ENCODE measurements around the gene AP1G1.
"Not testable (repeated sequence)": the region's sequence is repeated elsewhere in the genome, so short reads cannot be mapped to it uniquely, and the experiment has no call there.

The AP1G1 gene

GRCh38 chr16:71807905-71808592 is 585 bp downstream of the AP1G1 start:
- DNase-seq: no peak

- no peak for DNase-seq
These were observed 5.3 kb downstream of the AP1G1 start for GRCh38 chr16:71803305-71803690.

- DNase-seq: no peak
These were observed 12.0 kb downstream of the AP1G1 start for GRCh38 chr16:71796501-71797097.

- DNase-seq: no peak
These were observed 13.7 kb downstream of the AP1G1 start for GRCh38 chr16:71794943-71795342.

GRCh38 chr16:71794018-71794417 is 14.6 kb downstream of the AP1G1 start:
- DNase-seq: no peak

GRCh38 chr16:71792176-71792575 is 16.5 kb downstream of the AP1G1 start:
- DNase-seq: no peak

GRCh38 chr16:71790329-71790728 is 18.3 kb downstream of the AP1G1 start:
- not testable (repeated sequence) for DNase-seq

- no peak for DNase-seq
These were observed 19.5 kb downstream of the AP1G1 start for GRCh38 chr16:71789136-71789535.

- no peak for DNase-seq
These were observed 20.1 kb downstream of the AP1G1 start for GRCh38 chr16:71788578-71788977.

- DNase-seq: not testable (repeated sequence)
These were observed 23.5 kb downstream of the AP1G1 start for GRCh38 chr16:71785143-71785542.

- no peak for DNase-seq
These were observed 24.5 kb downstream of the AP1G1 start for GRCh38 chr16:71784093-71784492.

GRCh38 chr16:71781741-71782140 is 26.9 kb downstream of the AP1G1 start:
- no peak for DNase-seq

GRCh38 chr16:71780521-71781089 is 28.0 kb downstream of the AP1G1 start:
- no peak for DNase-seq

- DNase-seq: no peak
These were observed 29.9 kb downstream of the AP1G1 start for GRCh38 chr16:71778780-71779179.

- no peak for DNase-seq
These were observed 31.3 kb downstream of the AP1G1 start for GRCh38 chr16:71777329-71777728.

GRCh38 chr16:71775949-71776348 is 32.7 kb downstream of the AP1G1 start:
- no peak for DNase-seq

GRCh38 chr16:71771571-71771970 is 37.1 kb downstream of the AP1G1 start:
- no peak for DNase-seq

- DNase-seq: no peak
These were observed 39.4 kb downstream of the AP1G1 start for GRCh38 chr16:71769222-71769621.

GRCh38 chr16:71767060-71767900 is 41.4 kb downstream of the AP1G1 start:
- no peak for DNase-seq

- DNase-seq: no peak
These were observed 46.4 kb downstream of the AP1G1 start for GRCh38 chr16:71762186-71762585.

- DNase-seq: no peak
These were observed 47.5 kb downstream of the AP1G1 start for GRCh38 chr16:71761097-71761496.

- DNase-seq: no peak
These were observed 50.3 kb downstream of the AP1G1 start for GRCh38 chr16:71758293-71758760.

GRCh38 chr16:71754652-71755051 is 54.0 kb downstream of the AP1G1 start:
- no peak for DNase-seq

- DNase-seq: no peak
These were observed 54.5 kb downstream of the AP1G1 start for GRCh38 chr16:71754108-71754507.

Measured in KG1 (cell line).